Mesenchymal stem cell (in vitro differentiated cells and primary cell): ENCODE results near the gene PDYN. TPM values are rescaled to one million over a fixed set of nuclear protein-coding genes. Genes with fewer than 3 reads are reported as not detected.
A peak's percentile ranks its signal among the peaks of the same experiment; 100 is the strongest.

Experiments
- DNase-seq: peaks from one replicate; pipeline ENCODE4 v3.0.0-alpha.2; 2013
- H2AFZ ChIP-seq: one replicate; pipeline ENCODE4 v1.6.1; 2013; ENCODE audit warnings: low read depth, mild to moderate bottlenecking, control low read depth, inconsistent platforms, low read length, moderate library complexity
- H2AK5ac ChIP-seq: 2 replicates; pipeline ENCODE4 v1.6.1; 2013; ENCODE audit warnings: low read length, moderate library complexity, mild to moderate bottlenecking, inconsistent platforms; ENCODE audit not compliant: severe bottlenecking
- H2BK120ac ChIP-seq: one replicate; pipeline ENCODE4 v1.6.1; 2013; ENCODE audit warnings: low read depth, mild to moderate bottlenecking, inconsistent platforms, low read length, moderate library complexity
- H2BK12ac ChIP-seq, 2 experiments: one replicate each; pipeline ENCODE4 v1.6.1; 2013; ENCODE audit warnings: inconsistent platforms in 2 of 2, low read length in 2 of 2, mild to moderate bottlenecking in 2 of 2, moderate library complexity in 2 of 2, control low read depth in 1 of 2
- H2BK15ac ChIP-seq: one replicate; pipeline ENCODE4 v1.6.1; 2013; ENCODE audit warnings: mild to moderate bottlenecking, low read depth, inconsistent platforms; ENCODE audit not compliant: poor library complexity, severe bottlenecking
- H2BK5ac ChIP-seq: 2 replicates; pipeline ENCODE4 v1.6.1; 2013; ENCODE audit warnings: low read depth, mild to moderate bottlenecking, low read length, control low read depth, inconsistent platforms; ENCODE audit not compliant: poor library complexity, severe bottlenecking
- H3K14ac ChIP-seq, 2 experiments: one replicate each; pipeline ENCODE4 v1.6.1; 2013; ENCODE audit warnings: inconsistent platforms in 2 of 2, low read length in 2 of 2, control low read depth in 1 of 2, mild to moderate bottlenecking in 1 of 2, moderate library complexity in 1 of 2
- H3K18ac ChIP-seq, 2 experiments: one replicate each; pipeline ENCODE4 v1.6.1; 2013; ENCODE audit warnings: inconsistent platforms in 2 of 2, low read length in 2 of 2, control low read depth in 1 of 2, low read depth in 1 of 2, mild to moderate bottlenecking in 1 of 2
- H3K23ac ChIP-seq, 2 experiments: one replicate each; pipeline ENCODE4 v1.6.1; 2013; ENCODE audit warnings: inconsistent platforms in 2 of 2, low read length in 2 of 2, mild to moderate bottlenecking in 2 of 2, moderate library complexity in 2 of 2, control low read depth in 1 of 2
- H3K27ac ChIP-seq: 2 replicates; pipeline ENCODE4 v1.5.1; 2013; ENCODE audit warnings: mild to moderate bottlenecking, moderate library complexity, low read length, control low read depth, inconsistent platforms; ENCODE audit not compliant: poor library complexity, severe bottlenecking
- H3K27me3 ChIP-seq, 2 experiments: 2 replicates each; pipeline versions ENCODE4 v1.6.1 to v1.7.0; 2013; ENCODE audit warnings: low read length in 2 of 2, mild to moderate bottlenecking in 2 of 2, moderate library complexity in 2 of 2, control low read depth in 1 of 2, inconsistent platforms in 1 of 2; ENCODE audit not compliant: control insufficient read depth in 1 of 2, insufficient read depth in 1 of 2
- H3K36me3 ChIP-seq, 2 experiments: 2 replicates each; pipeline versions ENCODE4 v1.6.1 to v1.7.0; 2013; ENCODE audit warnings: low read length in 2 of 2, control low read depth in 1 of 2, inconsistent platforms in 1 of 2, low read depth in 1 of 2, mild to moderate bottlenecking in 1 of 2; ENCODE audit not compliant: insufficient read depth in 2 of 2, control insufficient read depth in 1 of 2
- H3K4ac ChIP-seq, 2 experiments: one replicate each; pipeline ENCODE4 v1.6.1; 2013; ENCODE audit warnings: inconsistent platforms in 2 of 2, low read length in 2 of 2, mild to moderate bottlenecking in 2 of 2, moderate library complexity in 2 of 2, control low read depth in 1 of 2, low read depth in 1 of 2
- H3K4me1 ChIP-seq: 2 replicates; pipeline ENCODE4 v1.6.1; 2013; ENCODE audit warnings: low read depth, low read length, control low read depth; ENCODE audit not compliant: control insufficient read depth, insufficient read depth
- H3K4me2 ChIP-seq: 2 replicates; pipeline ENCODE4 v1.6.1; 2013; ENCODE audit warnings: low read length, mild to moderate bottlenecking, inconsistent platforms; ENCODE audit not compliant: poor library complexity, severe bottlenecking
- H3K4me3 ChIP-seq, 2 experiments: 2 replicates each; pipeline versions ENCODE4 v1.5.1 to v1.7.0; 2013; ENCODE audit warnings: low read length in 2 of 2, mild to moderate bottlenecking in 2 of 2, control low read depth in 1 of 2, low read depth in 1 of 2; ENCODE audit not compliant: insufficient read depth in 1 of 2
- H3K79me1 ChIP-seq: replicated peaks from 2 replicates; pipeline ENCODE4 v1.6.1; 2013; ENCODE audit warnings: mild to moderate bottlenecking, control low read depth, low read length, inconsistent platforms; ENCODE audit not compliant: poor library complexity, severe bottlenecking
- H3K9ac ChIP-seq: 2 replicates; pipeline ENCODE4 v1.7.0; 2013; ENCODE audit warnings: mild to moderate bottlenecking, low read length, moderate library complexity
- H3K9me3 ChIP-seq: 2 replicates; pipeline ENCODE4 v1.7.0; 2013; ENCODE audit warnings: mild to moderate bottlenecking, low read length; ENCODE audit not compliant: control insufficient read depth
- H4K8ac ChIP-seq: one replicate; pipeline ENCODE4 v1.6.1; 2013; ENCODE audit warnings: inconsistent platforms, mild to moderate bottlenecking, low read length, moderate library complexity
- H4K91ac ChIP-seq: one replicate; pipeline ENCODE4 v1.6.1; 2013; ENCODE audit warnings: mild to moderate bottlenecking, low read length, inconsistent platforms
- WGBS: methylation state at CpG from one replicate; pipeline ENCODE4 v1.1.7; 2013; ENCODE audit warnings: mixed read lengths; 5-methylcytosine and 5-hydroxymethylcytosine counted together
- polyA plus RNA-seq, 2 experiments: library from polyadenylated mRNA; stranded (reverse); fragments of 200-250 nt; gene quantifications; one replicate each; pipeline ENCODE4 v1.2.3, GENCODE V29; 2013

The PDYN gene
- not detected for polyA plus RNA-seq (2013, experiment 1 of 2)
- not detected for polyA plus RNA-seq (2013, experiment 2 of 2)

DNA sequence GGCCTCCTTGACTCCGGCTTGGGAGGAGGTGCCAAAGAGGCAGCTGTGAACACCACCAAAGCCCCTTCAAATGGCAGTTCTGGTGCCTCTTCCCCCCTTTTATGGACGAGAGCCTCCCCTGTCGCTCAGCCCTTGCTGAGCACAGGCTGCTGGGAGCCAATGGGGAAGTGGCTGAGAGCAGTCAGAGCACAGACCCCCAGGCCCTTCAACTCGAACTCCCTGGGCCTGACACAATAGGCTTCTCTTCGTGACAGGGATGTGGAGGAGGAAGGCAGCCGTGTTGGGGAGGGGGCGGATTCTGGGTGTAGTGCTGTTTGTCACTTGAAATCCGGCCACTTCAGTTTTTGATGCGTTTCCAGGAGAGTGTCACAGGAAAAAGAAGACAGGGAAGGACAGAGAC, at the start of gene PDYN:
PDYN (minus strand) TSS at position 73 of the 400 bp plus-strand sequence. CDS start 10,974 bp downstream, outside the sequence.
- no peaks in the 10 kb centered on the region for H3K36me3 ChIP-seq
- no peak within 1 kb of the TSS for H3K27ac ChIP-seq
- H4K91ac ChIP-seq = no peak within 1 kb of the TSS
- peak within 1 kb of the TSS in 1 of 2 experiments; percentile 9 for H3K23ac ChIP-seq
- DNase-seq = no peak
- H2AK5ac ChIP-seq = no peak within 1 kb of the TSS
- H3K9me3 ChIP-seq = no peaks in the 10 kb centered on the region
- no peak within 1 kb of the TSS for H2BK5ac ChIP-seq
- H2BK12ac ChIP-seq = no peak within 1 kb of the TSS
- H2AFZ ChIP-seq = no peak within 1 kb of the TSS
- H3K18ac ChIP-seq = no peak within 1 kb of the TSS
- H3K4me3 ChIP-seq = no peak within 1 kb of the TSS
- H3K4me2 ChIP-seq = no peak within 1 kb of the TSS
- no peak within 1 kb of the TSS for H2BK120ac ChIP-seq
- no peak within 1 kb of the TSS for H3K4ac ChIP-seq
- no peak within 1 kb of the TSS for H3K9ac ChIP-seq
- H3K4me1 ChIP-seq = no peaks in the 10 kb centered on the region
- H3K27me3 ChIP-seq = peaks cover 78 to 98% of the 10 kb centered on the region in 2 experiments
- no peak within 1 kb of the TSS for H2BK15ac ChIP-seq
- H4K8ac ChIP-seq = no peak within 1 kb of the TSS
- 39% methylated on average over 9 of the region's 9 CpGs for WGBS
- no peak within 1 kb of the TSS for H3K14ac ChIP-seq
- H3K79me1 ChIP-seq = no peaks in the 10 kb centered on the region

GRCh38 chr20:2042400-2042799, 48.5 kb upstream of the PDYN start:
- DNase-seq = no peak

DNA sequence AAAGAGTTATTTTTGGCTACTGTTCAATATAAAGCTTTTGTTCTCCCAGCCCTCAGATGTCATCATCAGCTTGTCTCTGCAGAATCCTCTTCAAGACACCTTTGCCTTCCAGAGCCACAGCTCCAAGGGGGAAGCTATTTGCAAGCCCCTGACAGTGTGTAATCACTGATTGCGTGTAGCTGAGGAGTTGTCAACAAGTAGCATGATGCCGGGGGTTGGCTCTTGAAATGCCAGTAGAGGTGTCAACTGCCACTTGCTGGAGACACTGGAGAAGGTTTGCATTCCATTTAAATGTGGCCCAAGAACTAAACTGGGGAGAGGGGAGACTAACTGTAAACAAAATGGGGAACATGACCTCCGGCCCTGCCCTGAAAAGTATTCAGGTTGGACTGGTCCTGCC, 44.3 kb upstream of the PDYN start:
- no peak for DNase-seq
- no peaks in the 10 kb centered on the region for H3K36me3 ChIP-seq
- WGBS = 62% methylated on average over 3 of the region's 3 CpGs
- H2AK5ac ChIP-seq = no peak overlapping the region
- no peak overlapping the region for H2BK120ac ChIP-seq
- peaks cover 29 to 68% of the 10 kb centered on the region in 2 experiments for H3K27me3 ChIP-seq
- no peak overlapping the region for H3K18ac ChIP-seq
- no peaks in the 10 kb centered on the region for H3K79me1 ChIP-seq
- no peak overlapping the region for H4K91ac ChIP-seq
- peak overlapping the region in 1 of 2 experiments; percentile 86 for H3K14ac ChIP-seq
- H3K23ac ChIP-seq = no peak overlapping the region
- no peak overlapping the region for H3K9ac ChIP-seq
- no peak overlapping the region for H2BK15ac ChIP-seq
- no peaks in the 10 kb centered on the region for H3K4me1 ChIP-seq
- H2BK12ac ChIP-seq = no peak overlapping the region
- no peak overlapping the region for H3K4me2 ChIP-seq
- no peak overlapping the region for H3K27ac ChIP-seq
- no peak overlapping the region for H2BK5ac ChIP-seq
- no peak overlapping the region for H4K8ac ChIP-seq
- H3K9me3 ChIP-seq = no peaks in the 10 kb centered on the region
- H2AFZ ChIP-seq = no peak overlapping the region
- H3K4ac ChIP-seq = no peak overlapping the region
- no peak overlapping the region for H3K4me3 ChIP-seq

More at GRCh38 chr20:2042400-2042799, 48.5 kb upstream of the PDYN start:
- Histone ChIP-seq H3K27me3 (peaks cover 16 to 50% of the 10 kb centered on the region in 2 experiments), H3K23ac (no peak overlapping the region), H4K91ac (no peak overlapping the region), H3K4me3 (peak overlapping the region in 1 of 2 experiments; percentile 19), H3K79me1 (no peaks in the 10 kb centered on the region), H3K9ac (peak overlapping the region; percentile 11), H3K9me3 (no peaks in the 10 kb centered on the region), H2BK15ac (no peak overlapping the region), H3K4ac (no peak overlapping the region), H3K27ac (no peak overlapping the region), H3K14ac (no peak overlapping the region), H2BK12ac (no peak overlapping the region), H2AFZ (no peak overlapping the region), H2BK5ac (no peak overlapping the region), H2AK5ac (no peak overlapping the region), H3K36me3 (no peaks in the 10 kb centered on the region), H3K18ac (no peak overlapping the region), H4K8ac (no peak overlapping the region), H3K4me2 (no peak overlapping the region), H2BK120ac (no peak overlapping the region), H3K4me1 (no peaks in the 10 kb centered on the region)
- 45% methylated on average over 4 of the region's 6 CpGs for WGBS

DNA sequence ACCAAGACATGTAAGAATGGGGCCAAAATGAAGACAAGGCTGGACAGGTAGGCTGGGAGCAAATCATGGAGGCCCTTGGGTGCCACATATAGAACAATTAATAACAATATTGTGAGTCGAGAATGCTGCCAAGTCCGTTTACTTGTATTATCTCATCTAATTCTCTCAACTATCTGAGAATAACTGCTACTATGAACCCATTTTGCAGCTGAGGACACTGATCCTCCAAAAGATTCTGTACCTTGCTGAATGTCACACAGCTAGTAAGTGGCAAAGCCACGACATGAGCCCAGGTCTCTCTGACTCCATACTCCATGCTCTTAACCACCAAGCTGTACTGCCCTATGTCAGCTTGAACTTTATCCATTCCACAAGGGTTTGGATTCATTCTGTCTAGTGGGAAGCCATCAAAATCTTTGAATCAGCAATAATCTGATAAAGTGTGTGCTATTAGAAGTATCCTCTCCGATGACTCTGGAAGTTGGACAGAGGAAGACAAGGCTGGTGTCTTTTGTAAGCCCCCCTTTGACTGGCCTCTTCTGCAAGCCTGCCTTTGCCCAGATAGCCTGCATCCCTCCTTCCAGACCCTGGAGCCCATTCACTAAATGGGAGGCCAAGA, 43.5 kb upstream of the PDYN start:
- Histone ChIP-seq H3K4me3 (no peak overlapping the region), H3K14ac (no peak overlapping the region), H3K4me2 (no peak overlapping the region), H2BK12ac (no peak overlapping the region), H2BK15ac (no peak overlapping the region), H4K91ac (no peak overlapping the region), H2AK5ac (no peak overlapping the region), H3K18ac (no peak overlapping the region), H2AFZ (no peak overlapping the region), H3K27me3 (peaks cover 29 to 76% of the 10 kb centered on the region in 2 experiments), H3K36me3 (no peaks in the 10 kb centered on the region), H3K4me1 (no peaks in the 10 kb centered on the region), H3K23ac (no peak overlapping the region), H2BK5ac (no peak overlapping the region), H3K27ac (no peak overlapping the region), H2BK120ac (no peak overlapping the region), H3K9me3 (no peaks in the 10 kb centered on the region), H3K9ac (no peak overlapping the region), H4K8ac (no peak overlapping the region), H3K4ac (no peak overlapping the region), H3K79me1 (no peaks in the 10 kb centered on the region)
- WGBS = 77% methylated on average over 4 of the region's 4 CpGs
- no peak for DNase-seq
